Liver (tissue), 3 donors: ENCODE data around the gene DYSF.

Experiments used
- SP1 ChIP-seq: IDR thresholded peaks from 2 replicates; pipeline ENCODE4 v1.6.1; 2018; ENCODE audit warnings: antibody characterized with exemption, mild to moderate bottlenecking
- TF ChIP-seq, protein P1 (sequence below): IDR thresholded peaks from 2 replicates; pipeline ENCODE4 v1.6.1; 2016; ENCODE audit warnings: antibody characterized with exemption
- TF ChIP-seq, protein P2 (sequence below): fragments of 150-350 bp; IDR thresholded peaks from 2 replicates; pipeline ENCODE4 v1.5.1; 2017; ENCODE audit warnings: improper control_type of control experiment, low read depth, low read length; ENCODE audit not compliant: missing input control
- TF ChIP-seq, protein P3 (sequence below): IDR thresholded peaks from 2 replicates; pipeline ENCODE4 v1.6.1; 2016; ENCODE audit warnings: antibody characterized with exemption, mild to moderate bottlenecking
- donor health status: healthy.
- donor health status: healthy.

DNA sequence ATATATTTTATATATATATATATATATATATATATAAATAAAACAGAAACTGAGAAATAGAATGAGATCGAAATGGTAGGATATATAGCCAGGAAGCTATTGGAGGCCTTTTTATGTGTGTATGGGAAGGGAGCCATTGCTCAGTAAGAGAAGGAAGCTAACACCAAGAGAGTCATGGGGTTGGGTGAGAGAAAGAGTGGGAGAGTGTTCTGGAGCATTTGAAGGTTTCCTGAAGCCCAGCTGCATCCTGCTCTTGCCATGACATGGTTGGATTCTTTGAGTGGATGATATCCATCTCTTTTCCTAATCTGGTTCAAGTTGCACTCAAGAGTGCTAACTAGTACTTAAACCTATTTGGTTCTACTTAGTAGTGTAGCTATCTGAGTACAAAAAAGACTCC, 282.3 kb downstream of the DYSF start:
- TF ChIP-seq, protein P1, sequence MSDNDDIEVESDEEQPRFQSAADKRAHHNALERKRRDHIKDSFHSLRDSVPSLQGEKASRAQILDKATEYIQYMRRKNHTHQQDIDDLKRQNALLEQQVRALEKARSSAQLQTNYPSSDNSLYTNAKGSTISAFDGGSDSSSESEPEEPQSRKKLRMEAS, result no peak
- TF ChIP-seq SP1, result no peak
- TF ChIP-seq, protein P2, sequence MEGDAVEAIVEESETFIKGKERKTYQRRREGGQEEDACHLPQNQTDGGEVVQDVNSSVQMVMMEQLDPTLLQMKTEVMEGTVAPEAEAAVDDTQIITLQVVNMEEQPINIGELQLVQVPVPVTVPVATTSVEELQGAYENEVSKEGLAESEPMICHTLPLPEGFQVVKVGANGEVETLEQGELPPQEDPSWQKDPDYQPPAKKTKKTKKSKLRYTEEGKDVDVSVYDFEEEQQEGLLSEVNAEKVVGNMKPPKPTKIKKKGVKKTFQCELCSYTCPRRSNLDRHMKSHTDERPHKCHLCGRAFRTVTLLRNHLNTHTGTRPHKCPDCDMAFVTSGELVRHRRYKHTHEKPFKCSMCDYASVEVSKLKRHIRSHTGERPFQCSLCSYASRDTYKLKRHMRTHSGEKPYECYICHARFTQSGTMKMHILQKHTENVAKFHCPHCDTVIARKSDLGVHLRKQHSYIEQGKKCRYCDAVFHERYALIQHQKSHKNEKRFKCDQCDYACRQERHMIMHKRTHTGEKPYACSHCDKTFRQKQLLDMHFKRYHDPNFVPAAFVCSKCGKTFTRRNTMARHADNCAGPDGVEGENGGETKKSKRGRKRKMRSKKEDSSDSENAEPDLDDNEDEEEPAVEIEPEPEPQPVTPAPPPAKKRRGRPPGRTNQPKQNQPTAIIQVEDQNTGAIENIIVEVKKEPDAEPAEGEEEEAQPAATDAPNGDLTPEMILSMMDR, result no peak
- TF ChIP-seq, protein P3, sequence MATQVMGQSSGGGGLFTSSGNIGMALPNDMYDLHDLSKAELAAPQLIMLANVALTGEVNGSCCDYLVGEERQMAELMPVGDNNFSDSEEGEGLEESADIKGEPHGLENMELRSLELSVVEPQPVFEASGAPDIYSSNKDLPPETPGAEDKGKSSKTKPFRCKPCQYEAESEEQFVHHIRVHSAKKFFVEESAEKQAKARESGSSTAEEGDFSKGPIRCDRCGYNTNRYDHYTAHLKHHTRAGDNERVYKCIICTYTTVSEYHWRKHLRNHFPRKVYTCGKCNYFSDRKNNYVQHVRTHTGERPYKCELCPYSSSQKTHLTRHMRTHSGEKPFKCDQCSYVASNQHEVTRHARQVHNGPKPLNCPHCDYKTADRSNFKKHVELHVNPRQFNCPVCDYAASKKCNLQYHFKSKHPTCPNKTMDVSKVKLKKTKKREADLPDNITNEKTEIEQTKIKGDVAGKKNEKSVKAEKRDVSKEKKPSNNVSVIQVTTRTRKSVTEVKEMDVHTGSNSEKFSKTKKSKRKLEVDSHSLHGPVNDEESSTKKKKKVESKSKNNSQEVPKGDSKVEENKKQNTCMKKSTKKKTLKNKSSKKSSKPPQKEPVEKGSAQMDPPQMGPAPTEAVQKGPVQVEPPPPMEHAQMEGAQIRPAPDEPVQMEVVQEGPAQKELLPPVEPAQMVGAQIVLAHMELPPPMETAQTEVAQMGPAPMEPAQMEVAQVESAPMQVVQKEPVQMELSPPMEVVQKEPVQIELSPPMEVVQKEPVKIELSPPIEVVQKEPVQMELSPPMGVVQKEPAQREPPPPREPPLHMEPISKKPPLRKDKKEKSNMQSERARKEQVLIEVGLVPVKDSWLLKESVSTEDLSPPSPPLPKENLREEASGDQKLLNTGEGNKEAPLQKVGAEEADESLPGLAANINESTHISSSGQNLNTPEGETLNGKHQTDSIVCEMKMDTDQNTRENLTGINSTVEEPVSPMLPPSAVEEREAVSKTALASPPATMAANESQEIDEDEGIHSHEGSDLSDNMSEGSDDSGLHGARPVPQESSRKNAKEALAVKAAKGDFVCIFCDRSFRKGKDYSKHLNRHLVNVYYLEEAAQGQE, result no peak
